B cell (primary cell): ENCODE measurements around the gene NCAPH2. TPM values are rescaled to one million over a fixed set of nuclear protein-coding genes. Genes with fewer than 3 reads are reported as not detected.
A peak's percentile ranks its signal among the peaks of the same experiment; 100 is the strongest.

ENCODE experiments used
- ATAC-seq: fragments of 200-7000 bp; cut with Tn5 transposase; one replicate; pipeline ENCODE4 v1.10.0; 2021; ENCODE audit warnings: low read depth, mild to moderate bottlenecking, moderate number of reproducible peaks, moderate library complexity
- CTCF ChIA-PET: fragments of 350-600 bp; sonication (Branson Sonifier 250); formaldehyde crosslinking; loops from one replicate; lab custom pipeline; 2021; ENCODE audit warnings: antibody characterized with exemption, inconsistent platforms; lab: Charles Lee
- POLR2A ChIA-PET: fragments of 350-600 bp; sonication (Branson Sonifier 250); formaldehyde crosslinking; loops from one replicate; lab custom pipeline; 2021; ENCODE audit warnings: antibody characterized with exemption; lab: Charles Lee
- DNase-seq: peaks from one replicate; pipeline ENCODE4 v3.0.0; 2013
- H2AFZ ChIP-seq: 2 replicates; pipeline ENCODE4 v1.6.1; 2012; ENCODE audit warnings: mild to moderate bottlenecking, low read depth, low read length; ENCODE audit not compliant: insufficient read depth, poor library complexity, severe bottlenecking
- H3K27ac ChIP-seq, 2 donors: 1 replicate in 1 of 2; 2 replicates in 1 of 2; pipeline ENCODE4 v1.5.1; 2012 to 2013; ENCODE audit warnings: low read length in 2 of 2, mild to moderate bottlenecking in 2 of 2, moderate library complexity in 1 of 2
- H3K27me3 ChIP-seq, 4 experiments: fragments of 200-600 bp in 1 of 4; sonication (generic) in 1 of 4; replicated peaks in 1 of 4; 1 replicate in 2 of 4; 2 replicates in 2 of 4; pipeline versions ENCODE4 v1.6.1 to v1.7.0; 2013 to 2016; ENCODE audit warnings: low read length in 3 of 4, mild to moderate bottlenecking in 2 of 4, mixed read lengths in 1 of 4, moderate library complexity in 1 of 4; ENCODE audit not compliant: insufficient read depth in 4 of 4, control insufficient read depth in 3 of 4; ENCODE audit errors: control extremely low read depth in 1 of 4
- H3K36me3 ChIP-seq, 2 experiments: replicated peaks in 1 of 2; 1 replicate in 1 of 2; 2 replicates in 1 of 2; pipeline versions ENCODE4 v1.6.1 to v1.7.1; 2013; ENCODE audit warnings: low read length in 1 of 2; ENCODE audit not compliant: insufficient read depth in 2 of 2, control insufficient read depth in 1 of 2; ENCODE audit errors: control extremely low read depth in 1 of 2, extremely low read depth in 1 of 2
- H3K4me1 ChIP-seq, 2 donors: fragments of 200-600 bp in 1 of 2; sonication (generic) in 1 of 2; 1 replicate in 1 of 2; 2 replicates in 1 of 2; pipeline versions ENCODE4 v1.5.1 to v1.6.1; 2013 to 2017; ENCODE audit warnings: low read length in 2 of 2; ENCODE audit not compliant: control insufficient read depth in 2 of 2, insufficient read depth in 2 of 2
- H3K4me2 ChIP-seq: replicated peaks from 2 replicates; pipeline ENCODE3; 2012; ENCODE audit warnings: mild to moderate bottlenecking, low read depth, low read length; ENCODE audit not compliant: poor library complexity, severe bottlenecking
- H3K4me3 ChIP-seq, 5 experiments: fragments of 200-600 bp in 1 of 5; sonication (generic) in 1 of 5; 1 replicate in 3 of 5; 2 replicates in 2 of 5; pipeline versions ENCODE4 v1.5.1 to v1.7.0; 2011 to 2016; ENCODE audit warnings: low read length in 4 of 5, mild to moderate bottlenecking in 4 of 5, low read depth in 2 of 5, control low read depth in 1 of 5, moderate library complexity in 1 of 5; ENCODE audit not compliant: insufficient read depth in 1 of 5; ENCODE audit errors: control extremely low read depth in 1 of 5, extremely low read depth in 1 of 5
- H3K79me2 ChIP-seq: fragments of 200-600 bp; sonication (generic); one replicate; pipeline ENCODE4 v1.6.0; 2016; ENCODE audit warnings: low read length; ENCODE audit not compliant: control insufficient read depth, insufficient read depth
- H3K9ac ChIP-seq: fragments of 200-600 bp; sonication (generic); 2 replicates; pipeline ENCODE4 v1.6.1; 2017; ENCODE audit warnings: mild to moderate bottlenecking, low read length, moderate library complexity
- H3K9me3 ChIP-seq, 3 donors: one replicate each; pipeline versions ENCODE4 v1.6.1 to v1.7.1; 2013; ENCODE audit warnings: low read length in 2 of 3; ENCODE audit not compliant: control insufficient read depth in 2 of 3, insufficient read depth in 1 of 3; ENCODE audit errors: control extremely low read depth in 1 of 3
- H4K20me1 ChIP-seq: 2 replicates; pipeline ENCODE4 v1.6.0; 2012; ENCODE audit warnings: mild to moderate bottlenecking, low read length; ENCODE audit not compliant: insufficient read depth, control insufficient read depth, poor library complexity, severe bottlenecking
- H3K27ac Mint-ChIP-seq: one replicate; pipeline ENCODE4 v1.8.0; 2021; ENCODE audit warnings: mixed read lengths
- H3K27me3 Mint-ChIP-seq: one replicate; pipeline ENCODE4 v1.8.0; 2021; ENCODE audit warnings: mixed read lengths
- H3K4me1 Mint-ChIP-seq: one replicate; pipeline ENCODE4 v1.8.0; 2021; ENCODE audit warnings: mixed read lengths
- H3K4me3 Mint-ChIP-seq: one replicate; pipeline ENCODE4 v1.8.0; 2021; ENCODE audit warnings: mixed read lengths
- H3K9me3 Mint-ChIP-seq: one replicate; pipeline ENCODE4 v1.8.0; 2022; ENCODE audit warnings: mixed read lengths; ENCODE audit not compliant: insufficient read depth
- EZH2 ChIP-seq: IDR thresholded peaks from 2 replicates; pipeline ENCODE4 v1.6.1; 2012; ENCODE audit warnings: borderline replicate concordance, low read depth, mild to moderate bottlenecking, moderate library complexity, low read length; ENCODE audit not compliant: insufficient read depth, poor library complexity, severe bottlenecking
- WGBS: methylation state at CpG from one replicate; pipeline ENCODE4 v1.1.5; 2013; ENCODE audit warnings: missing lambda C conversion rate; ENCODE audit not compliant: insufficient coverage; 5-methylcytosine and 5-hydroxymethylcytosine counted together
- intact Hi-C: fragments of 100-400 bp; cut with micrococcal nuclease; formaldehyde crosslinking; loops from one replicate; pipeline ENCODE4 v1.10.0; 2022
- polyA plus RNA-seq: library from polyadenylated mRNA; depleted of rRNA; stranded (reverse); fragments of >200 nt; gene quantifications from 2 replicates; pipeline ENCODE4 v1.2.3, GENCODE V29; 2012
- total RNA-seq, 2 donors: library from RNA; stranded (reverse); fragments of 120-200 nt in 1 of 2; gene quantifications; 1 replicate in 1 of 2; 2 replicates in 1 of 2; pipeline versions ENCODE4 v1.2.3 to v1.2.4, GENCODE V29; 2013 to 2022
- TF ChIP-seq, protein P1 (sequence below): fragments of 200-600 bp; IDR thresholded peaks from one replicate; pipeline ENCODE4 v1.8.0; 2022; ENCODE audit warnings: antibody characterized with exemption, mild to moderate bottlenecking

The NCAPH2 gene
- total and polyA plus RNA-seq, 2 donors (not counting 1 experiment from before 2014, with no cell fraction given), result 47.1 to 76.9 TPM

- Histone ChIP-seq H3K4me2 (no peak overlapping the region), H3K27me3 (peaks cover 0 to 16% (median 7%) of the 10 kb centered on the region in 4 experiments), H3K9ac (no peak overlapping the region), H4K20me1 (peaks cover 18% of the 10 kb centered on the region), H3K79me2 (peaks cover 26% of the 10 kb centered on the region), H3K27ac (no peak overlapping the region), H3K36me3 (no peaks in the 10 kb centered on the region), H3K4me1 (peaks cover 26 to 37% of the 10 kb centered on the region in 2 donors), H3K4me3 (no peak overlapping the region), H3K9me3 (peaks cover 0 to 3% (median 0%) of the 10 kb centered on the region in 3 donors), H2AFZ (no peak overlapping the region)
- Mint-ChIP-seq H3K4me3 (peak overlapping the region; percentile 10), H3K4me1 (peaks cover 26% of the 10 kb centered on the region), H3K27ac (no peak overlapping the region), H3K27me3 (peaks cover 4% of the 10 kb centered on the region), H3K9me3 (no peaks in the 10 kb centered on the region)
- intact Hi-C loops, result loop anchor here (10.0 kb wide), 1 partner anchor 543 kb away; no protein-coding TSS in a partner anchor
- DNase-seq (no peak), ATAC-seq (no peak)
- TF ChIP-seq, protein P1, sequence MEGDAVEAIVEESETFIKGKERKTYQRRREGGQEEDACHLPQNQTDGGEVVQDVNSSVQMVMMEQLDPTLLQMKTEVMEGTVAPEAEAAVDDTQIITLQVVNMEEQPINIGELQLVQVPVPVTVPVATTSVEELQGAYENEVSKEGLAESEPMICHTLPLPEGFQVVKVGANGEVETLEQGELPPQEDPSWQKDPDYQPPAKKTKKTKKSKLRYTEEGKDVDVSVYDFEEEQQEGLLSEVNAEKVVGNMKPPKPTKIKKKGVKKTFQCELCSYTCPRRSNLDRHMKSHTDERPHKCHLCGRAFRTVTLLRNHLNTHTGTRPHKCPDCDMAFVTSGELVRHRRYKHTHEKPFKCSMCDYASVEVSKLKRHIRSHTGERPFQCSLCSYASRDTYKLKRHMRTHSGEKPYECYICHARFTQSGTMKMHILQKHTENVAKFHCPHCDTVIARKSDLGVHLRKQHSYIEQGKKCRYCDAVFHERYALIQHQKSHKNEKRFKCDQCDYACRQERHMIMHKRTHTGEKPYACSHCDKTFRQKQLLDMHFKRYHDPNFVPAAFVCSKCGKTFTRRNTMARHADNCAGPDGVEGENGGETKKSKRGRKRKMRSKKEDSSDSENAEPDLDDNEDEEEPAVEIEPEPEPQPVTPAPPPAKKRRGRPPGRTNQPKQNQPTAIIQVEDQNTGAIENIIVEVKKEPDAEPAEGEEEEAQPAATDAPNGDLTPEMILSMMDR, result no peak
- no peak for TF ChIP-seq EZH2
- ChIA-PET CTCF (interaction anchor here (3.5 kb wide), 1 partner anchor 20 kb away, joined by 12 read pairs; no protein-coding TSS in a partner anchor), POLR2A (interaction anchor here (0.6 to 1.1 kb wide), 2 partner anchors 8 to 26 kb away, joined by 3 to 4 read pairs; no protein-coding TSS in a partner anchor)
- WGBS, result 93% methylated on average over 11 of the region's 12 CpGs
Measured at GRCh38 chr22:50477923-50478322, 30.1 kb upstream of the NCAPH2 start.

- H4K20me1 ChIP-seq, result peaks cover 5% of the 10 kb centered on the region
- CTCF ChIA-PET, result interaction anchor here (0.9 to 1.5 kb wide), 4 partner anchors 9 to 141 kb away, joined by 4 to 7 read pairs (median 5); no protein-coding TSS in a partner anchor
- peaks cover 0 to 3% (median 0%) of the 10 kb centered on the region in 3 donors for H3K9me3 ChIP-seq
- H3K4me1 Mint-ChIP-seq, result peaks cover 19% of the 10 kb centered on the region
- peaks cover 21 to 39% of the 10 kb centered on the region in 2 donors for H3K4me1 ChIP-seq
- POLR2A ChIA-PET, result interaction anchor here (1.1 to 1.8 kb wide), 2 partner anchors 9 to 30 kb away, joined by 3 to 8 read pairs; no protein-coding TSS in a partner anchor
- H3K36me3 ChIP-seq, result no peaks in the 10 kb centered on the region
- no peak overlapping the region for H3K27ac Mint-ChIP-seq
- H3K4me3 Mint-ChIP-seq, result peak overlapping the region; percentile 81
- DNase-seq (no peak), ATAC-seq (no peak)
- H3K27me3 ChIP-seq, result peaks cover 0 to 26% (median 7%) of the 10 kb centered on the region in 4 experiments
- intact Hi-C loops, result loop anchor here (10.0 kb wide), 1 partner anchor 545 kb away; no protein-coding TSS in a partner anchor
- H3K79me2 ChIP-seq, result peaks cover 12% of the 10 kb centered on the region
- H3K9me3 Mint-ChIP-seq, result no peaks in the 10 kb centered on the region
- TF ChIP-seq, protein P1, result no peak
- no peak for TF ChIP-seq EZH2
- H3K27ac ChIP-seq, result no peak overlapping the region
- no peak overlapping the region for H2AFZ ChIP-seq
- no peak overlapping the region for H3K4me3 ChIP-seq
- 53% methylated on average over 4 of the region's 11 CpGs for WGBS
- no peak overlapping the region for H3K9ac ChIP-seq
- H3K4me2 ChIP-seq, result no peak overlapping the region
- peaks cover 4% of the 10 kb centered on the region for H3K27me3 Mint-ChIP-seq
Measured at GRCh38 chr22:50479721-50480120, 28.3 kb upstream of the NCAPH2 start.
